Keratinocyte (primary cell): ENCODE results near the gene CDKL4.

Experiments used
- CTCF ChIP-seq, 3 experiments: IDR thresholded peaks in 1 of 3; conservative IDR thresholded peaks in 1 of 3; optimal IDR thresholded peaks in 1 of 3; 2 replicates in 2 of 3; 3 replicates in 1 of 3; pipeline versions ENCODE3 to v1.5.1; 2011; ENCODE audit warnings: low read length in 3 of 3, mild to moderate bottlenecking in 3 of 3, moderate library complexity in 2 of 3, control low read depth in 1 of 3, inconsistent platforms in 1 of 3; ENCODE audit not compliant: insufficient read depth in 2 of 3; ENCODE audit errors: extremely low read depth in 1 of 3
- EZH2 ChIP-seq: IDR thresholded peaks from one replicate; pipeline ENCODE4 v1.6.1; 2012; ENCODE audit warnings: inconsistent platforms, mild to moderate bottlenecking, low read length, moderate library complexity

- TF ChIP-seq CTCF (optimal IDR thresholded peaks at IDR 0.05 in 1 of 3, IDR thresholded peaks at IDR 0.05 in 1 of 3, conservative IDR thresholded peaks at IDR 0.05 in 1 of 3; ENCODE audit: extremely low read depth in 1 of 3, insufficient read depth in 2 of 3, low read length in 3 of 3) (no peak), EZH2 (no peak)
These were observed 39.8 kb upstream of the CDKL4 start for GRCh38 chr2:39283561-39283960.
